Gastroesophageal sphincter (tissue), 3 donors: ENCODE data around the gene MAGOH.

Source experiments
- CTCF ChIP-seq, 4 experiments: fragments of 200-600 bp in 2 of 4; fragments of 450-650 bp in 2 of 4; sonication (generic) in 1 of 4; IDR thresholded peaks; one replicate each; pipeline ENCODE4 v1.5.1; 2017 to 2019; ENCODE audit warnings: antibody characterized with exemption in 4 of 4, mild to moderate bottlenecking in 2 of 4, moderate library complexity in 2 of 4
- EP300 ChIP-seq: sonication (generic); formaldehyde crosslinking; IDR thresholded peaks from one replicate; pipeline ENCODE4 v1.6.1; 2017; ENCODE audit warnings: antibody characterized with exemption, mild to moderate bottlenecking
- POLR2A ChIP-seq, 2 donors: fragments of 450-650 bp; IDR thresholded peaks; one replicate each; pipeline ENCODE4 v1.6.1; 2017; ENCODE audit warnings: antibody characterized with exemption in 2 of 2, mild to moderate bottlenecking in 2 of 2, moderate library complexity in 1 of 2

GRCh38 chr1:53260631-53261247, 22.4 kb upstream of the MAGOH start:
- TF ChIP-seq CTCF (IDR thresholded peaks at IDR 0.05) = no peak
- no peak for TF ChIP-seq EP300
- TF ChIP-seq POLR2A (IDR thresholded peaks at IDR 0.05) = no peak
